ENCODE data around the gene POLR2A. TPM values are rescaled to one million over a fixed set of nuclear protein-coding genes. Genes with fewer than 3 reads are reported as not detected.

Gene POLR2A
- total and polyA plus RNA-seq, 2 of the 13 experiments (the other 11 are each of a cell fraction or from before 2014, with no cell fraction given), result 17.8 to 18.3 TPM

DNA sequence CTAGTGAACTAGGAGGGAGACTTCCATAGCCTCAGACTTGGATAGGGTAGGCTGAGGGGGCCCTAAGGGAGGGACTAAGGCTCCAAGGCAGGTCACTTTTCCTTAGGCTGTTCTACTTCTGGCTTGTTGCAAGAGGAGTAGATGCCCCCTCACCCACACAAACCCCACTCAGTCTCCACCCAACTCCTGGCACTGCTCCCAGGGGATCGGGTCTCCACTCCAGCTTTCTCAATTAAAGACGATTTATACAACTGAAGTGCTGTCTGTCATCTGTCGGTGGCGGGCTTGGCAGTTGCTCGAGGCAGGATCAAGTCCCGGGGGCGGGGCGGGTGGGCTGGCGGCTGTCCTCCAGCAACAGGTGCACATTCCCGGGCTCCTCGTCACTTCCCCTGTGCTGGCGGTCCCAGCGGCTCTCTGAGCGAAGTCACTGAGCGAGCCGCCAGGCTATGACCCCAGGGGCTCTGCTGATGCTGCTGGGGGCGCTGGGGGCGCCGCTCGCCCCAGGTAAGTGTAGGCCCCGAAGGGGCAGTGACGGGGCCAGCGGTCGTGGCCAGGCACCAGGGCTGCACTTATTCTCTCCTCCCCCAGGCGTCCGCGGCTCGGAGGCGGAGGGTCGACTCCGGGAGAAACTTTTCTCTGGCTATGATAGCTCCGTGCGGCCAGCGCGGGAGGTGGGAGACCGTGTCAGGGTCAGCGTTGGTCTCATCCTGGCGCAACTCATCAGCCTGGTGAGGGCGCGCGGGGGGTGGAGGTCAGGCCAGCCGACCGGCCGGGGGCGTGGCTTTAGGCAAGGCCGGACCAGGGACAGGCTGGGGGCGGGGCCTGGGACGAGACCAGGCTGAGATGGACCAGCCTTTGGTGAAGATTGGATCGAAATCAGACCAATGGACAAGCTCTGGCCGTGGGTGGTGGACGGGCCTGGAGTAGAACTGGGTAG lies 39.2 kb upstream of the POLR2A start, which contains the start of gene CHRNB1 (continued):
- TF ChIP-seq PRDM15 (CRISPR knock-in tag; IDR thresholded peaks at IDR 0.05) (no peak), TEAD2 (CRISPR knock-in tag; IDR thresholded peaks at IDR 0.05) (no peak), NONO (IDR thresholded peaks at IDR 0.05) (no peak), NONO (CRISPR knock-in tag; conservative IDR thresholded peaks at IDR 0.05) (peak; percentile 78), ZNF451 (CRISPR knock-in tag; IDR thresholded peaks at IDR 0.05) (peak; percentile 67; the same call in 1 of the 2 replicates), KAT7 (CRISPR knock-in tag; IDR thresholded peaks at IDR 0.05; ENCODE audit: borderline replicate concordance) (peak; percentile 86; the same call in 1 of the 2 replicates), SSRP1 (CRISPR knock-in tag; IDR thresholded peaks at IDR 0.05) (no peak), ZNF879 (CRISPR knock-in tag; IDR thresholded peaks at IDR 0.05) (no peak), ZBTB42 (CRISPR knock-in tag; IDR thresholded peaks at IDR 0.05) (no peak), ZNF563 (CRISPR knock-in tag; IDR thresholded peaks at IDR 0.05) (peak; percentile 63), TAF15 (IDR thresholded peaks at IDR 0.05; ENCODE audit: low read depth, low read length, poor library complexity, severe bottlenecking) (no peak), RBM39 (IDR thresholded peaks at IDR 0.05; ENCODE audit: low read depth, low read length, poor library complexity, severe bottlenecking) (peak; percentile 84), ZNF280B (CRISPR knock-in tag; IDR thresholded peaks at IDR 0.05; ENCODE audit: borderline replicate concordance) (no peak), HHEX (CRISPR knock-in tag; IDR thresholded peaks at IDR 0.05) (no peak), SPEN (CRISPR knock-in tag; IDR thresholded peaks at IDR 0.05; ENCODE audit: low read depth) (peak; percentile 73), ZFAT (CRISPR knock-in tag; conservative IDR thresholded peaks at IDR 0.05) (no peak), FOSL2 (CRISPR knock-in tag; IDR thresholded peaks at IDR 0.05) (peak; percentile 65), ZNF274 (CRISPR knock-in tag; IDR thresholded peaks at IDR 0.05) (0 out of 2 replicates have a peak, but pooled peaks have one; percentile 26), TARDBP (CRISPR knock-in tag; IDR thresholded peaks at IDR 0.05) (no peak), ZSCAN29 (CRISPR knock-in tag; conservative IDR thresholded peaks at IDR 0.05) (no peak), ZNF432 (CRISPR knock-in tag; IDR thresholded peaks at IDR 0.05; ENCODE audit: borderline replicate concordance) (no peak), HCFC1 (IDR thresholded peaks at IDR 0.05; ENCODE audit: low read depth, low read length) (no peak), IKZF5 (CRISPR knock-in tag; IDR thresholded peaks at IDR 0.05) (peak; percentile 65; the same call in 1 of the 2 replicates), HMG20A (CRISPR knock-in tag; IDR thresholded peaks at IDR 0.05; ENCODE audit: borderline replicate concordance) (no peak), ZNF7 (CRISPR knock-in tag; IDR thresholded peaks at IDR 0.05) (no peak), SMC3 (IDR thresholded peaks at IDR 0.05; ENCODE audit: low read length) (no peak)

Measured in HepG2 (cell line).